Heart right ventricle (tissue), 16 donors: Measurements from ENCODE around the gene PASK. TPM values are rescaled to one million over a fixed set of nuclear protein-coding genes. Genes with fewer than 3 reads are reported as not detected.
A peak's percentile ranks its signal among the peaks of the same experiment; 100 is the strongest.

Experiments
- ATAC-seq, 8 donors: fragments of 200-7000 bp; cut with Tn5 transposase; one replicate each; pipeline ENCODE4 v1.9.1; 2020; ENCODE audit warnings: mild to moderate bottlenecking in 8 of 8, moderate library complexity in 8 of 8, moderate number of reproducible peaks in 1 of 8
- DNase-seq, 2 donors: peaks; one replicate each; pipeline ENCODE4 v3.0.0-alpha.2; 2020
- H3K27ac ChIP-seq, 10 donors: fragments of 200-600 bp; sonication (generic) in 2 of 10; one replicate each; pipeline versions ENCODE4 v1.5.0 to v1.8.0; 2020 to 2022; ENCODE audit warnings: mild to moderate bottlenecking in 3 of 10
- H3K27me3 ChIP-seq, 7 donors: fragments of 200-600 bp; one replicate each; pipeline ENCODE4 v1.8.0; 2021 to 2022; ENCODE audit warnings: mild to moderate bottlenecking in 2 of 7
- H3K36me3 ChIP-seq, 9 donors: fragments of 200-600 bp; sonication (generic) in 1 of 9; one replicate each; pipeline versions ENCODE4 v1.5.0 to v1.8.0; 2020 to 2022; ENCODE audit warnings: mild to moderate bottlenecking in 2 of 9
- H3K4me1 ChIP-seq, 9 donors: fragments of 200-600 bp; sonication (generic) in 1 of 9; one replicate each; pipeline versions ENCODE4 v1.5.0 to v1.8.0; 2020 to 2022; ENCODE audit warnings: mild to moderate bottlenecking in 4 of 9
- H3K4me3 ChIP-seq, 10 donors: fragments of 200-600 bp; sonication (generic) in 2 of 10; one replicate each; pipeline versions ENCODE4 v1.5.0 to v1.8.0; 2020 to 2022; ENCODE audit warnings: mild to moderate bottlenecking in 7 of 10, moderate library complexity in 2 of 10
- H3K9me3 ChIP-seq, 11 donors: fragments of 200-600 bp in 10 of 11; sonication (generic) in 2 of 11; one replicate each; pipeline versions ENCODE4 v1.5.0 to v1.8.0; 2013 to 2022; ENCODE audit warnings: mild to moderate bottlenecking in 2 of 11, control low read depth in 1 of 11, moderate library complexity in 1 of 11
- WGBS, 2 donors: extraction: QIAGEN DNeasy Blood & Tissue Kit; methylation state at CpG; one replicate each; pipeline ENCODE4 v1.1.7; 2013; ENCODE audit warnings: inconsistent platforms in 1 of 2; 5-methylcytosine and 5-hydroxymethylcytosine counted together
- intact Hi-C, 10 donors: fragments of 100-400 bp; cut with DNase I; formaldehyde crosslinking; loops; one replicate each; pipeline versions ENCODE4 v1.11.1 to v1.14.2; 2022
- polyA plus RNA-seq, 2 donors: library from polyadenylated mRNA; stranded (reverse); fragments of 200-250 nt; gene quantifications; one replicate each; pipeline ENCODE4 v1.2.3, GENCODE V29; 2013
- total RNA-seq, 10 donors: library from RNA; stranded (reverse); fragmentation: NEBNext Ultra II Directional in 3 of 10; extraction: Animal tissue kit (Norgen Biotek cat#: 25700) in 3 of 10; gene quantifications; one replicate each; pipeline versions ENCODE4 v1.2.1 to v1.2.4, GENCODE V29; 2021 to 2023
- TF ChIP-seq, protein P1 (sequence below), 9 donors: fragments of 200-600 bp; sonication (generic) in 2 of 9; IDR thresholded peaks; one replicate each; pipeline versions ENCODE4 v1.5.0 to v1.8.0; 2021 to 2022; ENCODE audit warnings: antibody characterized with exemption in 9 of 9, mild to moderate bottlenecking in 5 of 9, moderate library complexity in 1 of 9
- donor health status: Arrhythmogenic right ventricular cardiomyopathy.
- donor health status: ischemic (EF 13 %, LVEDD 7.1; RV severe dilation, severe dysfunction).
- donor health status: healthy with polysubstance abuse.
- donor health status: DM: no; HTN: yes; CAD: no.
- donor health status: DM: no; HTN: no; CAD: no.
- donor health status: ischemic (EF 25% LVEDD 6.9; RV normal size, moderate dysfunction).
- donor health status: ischemic (EF 25% LVEDD 5.7; RV mildly dilated, moderate dysfunction).
- donor health status: healthy.
- donor health status: DM: yes; HTN: yes; CAD: no.
- donor health status: Ischemic cardiomyopathy.
- donor health status: ischemic (EF 35%, LVEDD 5.7; RV mildly dilated, moderate dysfunction).
- donor health status: nonischemic (EF 11% LVEDD 7.7; RV severe dilation, severe dysfunction).
- donor health status: DM: yes; HTN: yes; CAD: no.
- donor health status: PGD.
- donor health status: ischemic (EF 29% LVEDD 5.4; RV normal size, mild dysfunction).
- donor health status: nonischemic (EF 23%, LVEDD 6.1; RV moderate dilation, normal function).

Gene PASK
- total and polyA plus RNA-seq, 12 donors: 0.93 to 4.5 (median 1.5) TPM

DNA sequence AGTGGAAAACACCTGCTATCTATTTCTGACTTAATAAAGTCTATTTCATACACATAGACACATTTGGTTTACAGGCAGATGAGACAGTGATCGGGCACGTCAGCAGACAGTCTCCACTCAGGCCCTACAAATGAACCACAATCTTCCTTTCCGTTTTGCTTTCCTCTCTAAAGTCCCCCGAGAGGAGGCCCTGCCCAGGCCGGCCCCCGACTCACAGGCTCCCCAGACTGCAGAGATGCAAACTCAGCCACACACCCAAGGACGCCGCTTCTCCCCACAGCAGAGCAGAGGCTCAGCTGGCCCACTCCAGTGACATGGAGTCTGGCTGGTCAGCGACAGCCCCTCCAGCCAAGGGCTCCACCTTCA is 37.8 kb downstream of the PASK start:
- Histone ChIP-seq H3K4me3 (no peak overlapping the region), H3K36me3 (peaks cover 0 to 10% (median 0%) of the 10 kb centered on the region in 9 donors), H3K9me3 (no peaks in the 10 kb centered on the region), H3K27ac (no peak overlapping the region), H3K4me1 (no peaks in the 10 kb centered on the region), H3K27me3 (no peaks in the 10 kb centered on the region)
- intact Hi-C loops: no loop called here
- DNase-seq (no peak), ATAC-seq (no peak)
- TF ChIP-seq, protein P1, sequence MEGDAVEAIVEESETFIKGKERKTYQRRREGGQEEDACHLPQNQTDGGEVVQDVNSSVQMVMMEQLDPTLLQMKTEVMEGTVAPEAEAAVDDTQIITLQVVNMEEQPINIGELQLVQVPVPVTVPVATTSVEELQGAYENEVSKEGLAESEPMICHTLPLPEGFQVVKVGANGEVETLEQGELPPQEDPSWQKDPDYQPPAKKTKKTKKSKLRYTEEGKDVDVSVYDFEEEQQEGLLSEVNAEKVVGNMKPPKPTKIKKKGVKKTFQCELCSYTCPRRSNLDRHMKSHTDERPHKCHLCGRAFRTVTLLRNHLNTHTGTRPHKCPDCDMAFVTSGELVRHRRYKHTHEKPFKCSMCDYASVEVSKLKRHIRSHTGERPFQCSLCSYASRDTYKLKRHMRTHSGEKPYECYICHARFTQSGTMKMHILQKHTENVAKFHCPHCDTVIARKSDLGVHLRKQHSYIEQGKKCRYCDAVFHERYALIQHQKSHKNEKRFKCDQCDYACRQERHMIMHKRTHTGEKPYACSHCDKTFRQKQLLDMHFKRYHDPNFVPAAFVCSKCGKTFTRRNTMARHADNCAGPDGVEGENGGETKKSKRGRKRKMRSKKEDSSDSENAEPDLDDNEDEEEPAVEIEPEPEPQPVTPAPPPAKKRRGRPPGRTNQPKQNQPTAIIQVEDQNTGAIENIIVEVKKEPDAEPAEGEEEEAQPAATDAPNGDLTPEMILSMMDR (IDR thresholded peaks at IDR 0.05): no peak
- 82 to 84% methylated on average over 9 of the region's 9 CpGs for WGBS, 2 donors

GRCh38 chr2:241110607-241111439 is 38.4 kb downstream of the PASK start:
- no peaks in the 10 kb centered on the region for H3K27me3 ChIP-seq
- TF ChIP-seq, protein P1 (IDR thresholded peaks at IDR 0.05): no peak
- 94% methylated on average over 19 of the region's 19 CpGs for WGBS, 2 donors
- DNase-seq (no peak), ATAC-seq (peak in 2 of 8 donors; percentile 18 to 26)
- no peak overlapping the region for H3K27ac ChIP-seq
- H3K4me3 ChIP-seq: no peak overlapping the region
- no peaks in the 10 kb centered on the region for H3K4me1 ChIP-seq
- H3K36me3 ChIP-seq: peaks cover 0 to 10% (median 0%) of the 10 kb centered on the region in 9 donors
- no peaks in the 10 kb centered on the region for H3K9me3 ChIP-seq
- intact Hi-C loops: no loop called here

GRCh38 chr2:241110089-241110606 is 39.1 kb downstream of the PASK start:
- Histone ChIP-seq H3K36me3 (peaks cover 0 to 10% (median 0%) of the 10 kb centered on the region in 9 donors), H3K4me3 (no peak overlapping the region), H3K27ac (no peak overlapping the region), H3K9me3 (no peaks in the 10 kb centered on the region), H3K4me1 (no peaks in the 10 kb centered on the region), H3K27me3 (no peaks in the 10 kb centered on the region)
- DNase-seq (no peak), ATAC-seq (peak in 1 of 8 donors; percentile 19)
- intact Hi-C loops: no loop called here
- TF ChIP-seq, protein P1 (IDR thresholded peaks at IDR 0.05): no peak
- 91 to 93% methylated on average over 9 of the region's 9 CpGs for WGBS, 2 donors

DNA sequence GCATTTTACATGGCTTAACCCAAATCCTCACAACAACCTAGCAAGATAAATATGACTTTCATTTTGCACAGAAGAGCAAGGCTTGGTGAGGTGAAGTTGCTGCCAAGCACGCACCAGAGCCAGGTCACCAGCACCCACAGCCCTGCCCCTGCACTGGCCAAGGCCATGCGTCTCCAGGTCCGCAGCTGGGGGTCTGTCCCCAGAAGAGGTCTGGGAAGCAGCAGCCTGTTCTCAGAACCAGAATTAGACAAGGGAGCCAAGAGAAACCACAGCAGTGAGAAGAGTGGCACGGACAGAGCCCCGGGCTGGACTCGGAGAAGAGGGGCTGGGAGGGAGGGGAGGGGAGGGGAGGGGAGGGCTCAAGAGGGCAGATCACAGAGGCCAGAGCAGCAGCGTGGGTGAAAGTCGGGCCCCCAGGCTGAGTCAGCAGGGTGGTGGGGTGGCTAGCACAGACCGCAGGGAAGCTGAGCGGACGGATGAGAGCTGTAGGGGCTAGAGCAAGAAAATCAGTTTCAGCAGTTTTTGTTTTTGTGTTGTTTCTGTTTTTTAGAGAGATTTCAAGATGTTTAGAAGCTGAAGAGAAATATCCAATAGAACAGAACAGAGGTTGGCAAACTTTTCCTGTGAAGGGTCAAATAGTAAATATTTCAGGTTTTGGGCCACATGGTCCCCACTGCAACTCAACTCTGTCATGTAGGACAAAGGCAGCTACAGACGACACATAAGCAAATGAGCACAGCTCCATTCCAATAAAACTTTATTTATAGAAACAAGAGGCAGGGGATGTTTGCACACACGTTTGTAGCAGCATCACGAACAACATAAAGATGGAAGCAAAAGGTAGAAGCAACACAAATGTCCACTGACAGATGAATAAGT is 39.8 kb downstream of the PASK start:
- Histone ChIP-seq H3K4me3 (no peak overlapping the region), H3K36me3 (peaks cover 0 to 3% (median 0%) of the 10 kb centered on the region in 9 donors), H3K27ac (peak overlapping the region in 1 of 10 donors; percentile 40), H3K27me3 (no peaks in the 10 kb centered on the region), H3K9me3 (no peaks in the 10 kb centered on the region), H3K4me1 (no peaks in the 10 kb centered on the region)
- 87 to 93% methylated on average over 14 of the region's 14 CpGs for WGBS, 2 donors
- TF ChIP-seq, protein P1 (IDR thresholded peaks at IDR 0.05): no peak
- intact Hi-C loops: loop anchor here in 1 of 10 donors (10.0 kb wide), 1 partner anchor 105 kb away; no protein-coding TSS in a partner anchor
- no peak for ATAC-seq
- DNase-seq: no peak
